K562 (cell line): Measurements from ENCODE around the gene UNC5C. TPM values are rescaled to one million over a fixed set of nuclear protein-coding genes. Genes with fewer than 3 reads are reported as not detected.

Experiments
- ATAC-seq: fragments of 200-7000 bp; cut with Tn5 transposase; 3 replicates; pipeline ENCODE4 v1.9.1; 2020; ENCODE audit warnings: moderate library complexity
- BruUV-seq: library from RNA; stranded (reverse); fragments of 400-500 nt; replicated peaks from 2 replicates; lab custom pipeline; 2021; lab: Mats Ljungman, UMichigan
- CTCF ChIA-PET: fragments of 300-600 bp; formaldehyde crosslinking; extraction: SDS; loops from one replicate; lab custom pipeline; 2021; ENCODE audit warnings: low intra/inter-chr PET ratio; lab: Yijun Ruan, JAX
- POLR2A ChIA-PET: fragments of 300-600, 350-650 bp; sonication (Branson Sonifier 250); formaldehyde crosslinking; extraction: SDS; loops from one replicate; lab custom pipeline; 2021; ENCODE audit warnings: antibody characterized with exemption, inconsistent platforms; lab: Yijun Ruan, JAX
- DNase-seq, 4 experiments: peaks; one replicate each; pipeline versions ENCODE4 v3.0.0 to v3.0.0-alpha.2; 2011 to 2018; ENCODE audit warnings: low spot score in 3 of 4, mixed read lengths in 3 of 4; ENCODE audit errors: extremely low read depth in 1 of 4
- FAIRE-seq: peaks from 2 replicates; lab custom pipeline; 2011; peaks lifted over from hg19 to GRCh38; lab: Jason Lieb, UNC
- H2AFZ ChIP-seq: 2 replicates; pipeline ENCODE4 v1.6.0; 2011; ENCODE audit warnings: low read depth, low read length, control low read depth, inconsistent platforms
- H3K27ac ChIP-seq: fragments of 200-600 bp; 3 replicates; pipeline ENCODE4 v1.8.0; 2011; ENCODE audit warnings: low read depth, mild to moderate bottlenecking, control low read depth, inconsistent platforms, low read length, moderate library complexity, mixed read lengths; ENCODE audit errors: extremely low read depth
- H3K27me3 ChIP-seq, 2 experiments: fragments of 300-600 bp in 1 of 2; 2 replicates in 1 of 2; 3 replicates in 1 of 2; pipeline versions ENCODE4 v1.6.0 to v1.8.0; 2011; ENCODE audit warnings: inconsistent platforms in 2 of 2, low read length in 2 of 2, mild to moderate bottlenecking in 1 of 2, mixed read lengths in 1 of 2, moderate library complexity in 1 of 2; ENCODE audit not compliant: control insufficient read depth in 2 of 2, insufficient read depth in 2 of 2
- H3K36me3 ChIP-seq: fragments of 300-600 bp; 3 replicates; pipeline ENCODE4 v1.8.0; 2011; ENCODE audit warnings: mild to moderate bottlenecking, low read length, inconsistent platforms; ENCODE audit not compliant: control insufficient read depth, insufficient read depth
- H3K4me1 ChIP-seq, 2 experiments: fragments of 200-600 bp in 1 of 2; replicated peaks in 1 of 2; 2 replicates in 1 of 2; 3 replicates in 1 of 2; pipeline versions ENCODE4 v1.5.1 to v1.8.0; 2011; ENCODE audit warnings: inconsistent platforms in 2 of 2, low read length in 2 of 2, mild to moderate bottlenecking in 1 of 2, mixed read lengths in 1 of 2, moderate library complexity in 1 of 2; ENCODE audit not compliant: control insufficient read depth in 2 of 2, insufficient read depth in 2 of 2
- H3K4me2 ChIP-seq: 2 replicates; pipeline ENCODE4 v1.6.1; 2011; ENCODE audit warnings: low read length, control low read depth, inconsistent platforms, mixed read lengths; ENCODE audit not compliant: insufficient read depth
- H3K4me3 ChIP-seq: fragments of 200-600 bp; sonication (generic), shearing (Covaris generic); 2 replicates; pipeline ENCODE4 v1.5.1; 2016; ENCODE audit warnings: control low read depth, inconsistent platforms
- H3K79me2 ChIP-seq: fragments of 200-600 bp; 3 replicates; pipeline ENCODE4 v1.8.0; 2011; ENCODE audit warnings: low read length, inconsistent platforms; ENCODE audit not compliant: control insufficient read depth, insufficient read depth
- H3K9ac ChIP-seq, 2 experiments: 2 replicates each; pipeline versions ENCODE4 v1.6.0 to v1.6.1; 2011; ENCODE audit warnings: low read depth in 2 of 2, low read length in 2 of 2, control low read depth in 1 of 2, inconsistent platforms in 1 of 2, mild to moderate bottlenecking in 1 of 2, mixed read lengths in 1 of 2; ENCODE audit not compliant: insufficient read depth in 1 of 2
- H3K9me1 ChIP-seq: one replicate; pipeline ENCODE4 v1.6.0; 2011; ENCODE audit warnings: inconsistent platforms, mild to moderate bottlenecking, low read length, moderate library complexity; ENCODE audit not compliant: control insufficient read depth, insufficient read depth
- H3K9me3 ChIP-seq: replicated peaks from 2 replicates; pipeline ENCODE4 v1.5.1; 2011; ENCODE audit warnings: low read depth, low read length, inconsistent platforms; ENCODE audit not compliant: control insufficient read depth, insufficient read depth
- H4K20me1 ChIP-seq: replicated peaks from 2 replicates; pipeline ENCODE4 v1.6.1; 2011; ENCODE audit warnings: low read length, inconsistent platforms, mixed read lengths; ENCODE audit not compliant: control insufficient read depth, insufficient read depth
- ARID3B ChIP-seq: fragments of 250-450 bp; sonication (Bioruptor Pico); IDR thresholded peaks from 2 replicates; pipeline ENCODE4 v1.4.0; 2020; ENCODE audit warnings: borderline replicate concordance
- PHB2 ChIP-seq: fragments of 450-650 bp; IDR thresholded peaks from 2 replicates; pipeline ENCODE4 v1.6.1; 2017; ENCODE audit warnings: low read depth
- RAD51 ChIP-seq: fragments of 450-650 bp; IDR thresholded peaks from 2 replicates; pipeline ENCODE4 v1.7.1; 2016; ENCODE audit warnings: low read depth, mild to moderate bottlenecking, borderline replicate concordance
- RFX1 ChIP-seq: fragments of 450-650 bp; IDR thresholded peaks from 2 replicates; pipeline ENCODE4 v1.6.1; 2016; ENCODE audit warnings: mild to moderate bottlenecking, moderate library complexity
- SIN3A ChIP-seq, 2 experiments: fragments of 150-350 bp in 1 of 2; IDR thresholded peaks; 2 replicates each; pipeline ENCODE4 v1.6.1; 2011 to 2016; ENCODE audit warnings: borderline replicate concordance in 2 of 2, low read depth in 2 of 2, low read length in 2 of 2, mild to moderate bottlenecking in 2 of 2, moderate library complexity in 2 of 2; ENCODE audit not compliant: control insufficient read depth in 1 of 2
- SIN3B ChIP-seq: fragments of 450-650 bp; IDR thresholded peaks from 2 replicates; pipeline ENCODE4 v1.6.1; 2017; ENCODE audit warnings: low read depth, mild to moderate bottlenecking, moderate library complexity
- SNRNP70 ChIP-seq: fragments of 200-400 bp; formaldehyde crosslinking; optimal IDR thresholded peaks from 2 replicates; pipeline ENCODE3; 2017; ENCODE audit warnings: low read depth, low read length
- TGIF2 ChIP-seq: sonication (generic); formaldehyde crosslinking; IDR thresholded peaks from 2 replicates; pipeline ENCODE4 v1.8.1; 2022; ENCODE audit warnings: mild to moderate bottlenecking, missing genetic modification reagents, moderate library complexity
- XRCC4 ChIP-seq: IDR thresholded peaks from one replicate; pipeline ENCODE4 v1.6.1; 2011; ENCODE audit not compliant: insufficient read depth, insufficient read length; ENCODE audit errors: extremely low read depth
- ZNF23 ChIP-seq: fragments of 250-450 bp; sonication (Bioruptor Pico); IDR thresholded peaks from 2 replicates; pipeline ENCODE4 v1.4.0; 2020; ENCODE audit warnings: mild to moderate bottlenecking
- ZNF830 ChIP-seq: fragments of 250-450 bp; sonication (Bioruptor Pico); IDR thresholded peaks from 2 replicates; pipeline ENCODE4 v1.5.0; 2021; ENCODE audit warnings: mild to moderate bottlenecking
- WGBS: fragments of 100-300 bp; shearing (Covaris generic); methylation state at CpG from one replicate; pipeline ENCODE4 v1.1.6; 2016; ENCODE audit warnings: low coverage, mixed read lengths; ENCODE audit not compliant: insufficient coverage; ENCODE audit errors: missing lambda C conversion rate; 5-methylcytosine and 5-hydroxymethylcytosine counted together
- in situ Hi-C: fragments of 300-500 bp; cut with MboI; formaldehyde crosslinking; loops from 4 replicates; pipeline ENCODE4 v1.15.0; 2018; ENCODE audit warnings: inconsistent platforms, mixed read lengths
- intact Hi-C: fragments of 100-400 bp; cut with micrococcal nuclease; formaldehyde crosslinking; loops from 2 replicates; pipeline ENCODE4 v1.14.2; 2022
- polyA plus RNA-seq, 8 experiments: library from polyadenylated mRNA; depleted of rRNA in 4 of 8; stranded (reverse) in 5 of 8; unstranded in 3 of 8; fragments of >200 nt; fragmentation: Nextera tagmentation in 2 of 8; fragmentation: Illumina TruSeq in 1 of 8; extraction: Ambion mirVana in 2 of 8; extraction: Trizol in 1 of 8; gene quantifications; 2 replicates each; pipeline versions ENCODE4 v1.2.1 to v1.2.3, GENCODE V29; 2011 to 2014; ENCODE audit warnings: inconsistent platforms in 1 of 8, missing spikeins in 1 of 8
- total RNA-seq, 7 experiments: library from RNA; depleted of rRNA in 6 of 7; stranded (reverse); fragments of >200 nt in 6 of 7; fragmentation: Illumina TruSeq in 2 of 7; extraction: Trizol in 2 of 7; gene quantifications; 2 replicates each; pipeline versions ENCODE4 v1.2.1 to v1.2.3, GENCODE V29; 2011 to 2021; ENCODE audit warnings: low replicate concordance in 1 of 7
- TF ChIP-seq, protein P1 (sequence below): fragments of 450-650 bp; formaldehyde crosslinking; IDR thresholded peaks from 2 replicates; pipeline ENCODE4 v1.4.0; 2022; ENCODE audit warnings: missing genetic modification characterization
- TF ChIP-seq, protein P2 (sequence below): fragments of 250-450 bp; sonication (Bioruptor Pico); IDR thresholded peaks from 2 replicates; pipeline ENCODE4 v1.4.0; 2020; ENCODE audit warnings: mild to moderate bottlenecking, moderate library complexity
- TF ChIP-seq, protein P3 (sequence below): fragments of 450-650 bp; formaldehyde crosslinking; IDR thresholded peaks from 2 replicates; pipeline ENCODE4 v1.4.0; 2020; ENCODE audit warnings: mild to moderate bottlenecking, moderate library complexity

The UNC5C gene
- total and polyA plus RNA-seq, 9 of the 15 experiments (the other 6 are each of a cell fraction or from before 2014, with no cell fraction given) = under 0.01 to 0.10 (median 0.03) TPM; not detected in 1

- in situ Hi-C loops = no loop called here
- H3K9ac ChIP-seq = no peak overlapping the region
- BruUV-seq = no TSS peak
- FAIRE-seq = peak; percentile 11
- no peak overlapping the region for H2AFZ ChIP-seq
- DNase-seq = no peak
- WGBS = 53% methylated on average over 4 of the region's 4 CpGs
- ChIA-PET CTCF (no interaction called here), POLR2A (no interaction called here)
- ATAC-seq = no peak
- H3K4me1 ChIP-seq = peaks cover 5 to 18% of the 10 kb centered on the region in 2 experiments; a peak in 4 of 5 replicates
- H3K27me3 ChIP-seq = no peaks in the 10 kb centered on the region
- no peaks in the 10 kb centered on the region for H3K9me3 ChIP-seq
- intact Hi-C loops = no loop called here
- H3K79me2 ChIP-seq = no peaks in the 10 kb centered on the region
- H3K36me3 ChIP-seq = no peaks in the 10 kb centered on the region
- H3K4me2 ChIP-seq = no peak overlapping the region
- no peak overlapping the region for H3K4me3 ChIP-seq
- H4K20me1 ChIP-seq = no peaks in the 10 kb centered on the region
- H3K9me1 ChIP-seq = no peaks in the 10 kb centered on the region
- TF ChIP-seq RFX1 (no peak), ARID3B (no peak), ZNF830 (CRISPR knock-in tag) (no peak), RAD51 (no peak), PHB2 (no peak), ZNF23 (CRISPR knock-in tag) (no peak), SIN3A (IDR thresholded peaks at IDR 0.05; ENCODE audit: borderline replicate concordance in 2 of 2, control insufficient read depth in 1 of 2, low read depth in 2 of 2, low read length in 2 of 2) (no peak), TGIF2 (CRISPR knock-in tag) (no peak), XRCC4 (no peak), SIN3B (no peak), SNRNP70 (no peak)
- TF ChIP-seq, protein P1, sequence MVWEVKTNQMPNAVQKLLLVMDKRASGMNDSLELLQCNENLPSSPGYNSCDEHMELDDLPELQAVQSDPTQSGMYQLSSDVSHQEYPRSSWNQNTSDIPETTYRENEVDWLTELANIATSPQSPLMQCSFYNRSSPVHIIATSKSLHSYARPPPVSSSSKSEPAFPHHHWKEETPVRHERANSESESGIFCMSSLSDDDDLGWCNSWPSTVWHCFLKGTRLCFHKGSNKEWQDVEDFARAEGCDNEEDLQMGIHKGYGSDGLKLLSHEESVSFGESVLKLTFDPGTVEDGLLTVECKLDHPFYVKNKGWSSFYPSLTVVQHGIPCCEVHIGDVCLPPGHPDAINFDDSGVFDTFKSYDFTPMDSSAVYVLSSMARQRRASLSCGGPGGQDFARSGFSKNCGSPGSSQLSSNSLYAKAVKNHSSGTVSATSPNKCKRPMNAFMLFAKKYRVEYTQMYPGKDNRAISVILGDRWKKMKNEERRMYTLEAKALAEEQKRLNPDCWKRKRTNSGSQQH = no peak
- TF ChIP-seq, protein P2, sequence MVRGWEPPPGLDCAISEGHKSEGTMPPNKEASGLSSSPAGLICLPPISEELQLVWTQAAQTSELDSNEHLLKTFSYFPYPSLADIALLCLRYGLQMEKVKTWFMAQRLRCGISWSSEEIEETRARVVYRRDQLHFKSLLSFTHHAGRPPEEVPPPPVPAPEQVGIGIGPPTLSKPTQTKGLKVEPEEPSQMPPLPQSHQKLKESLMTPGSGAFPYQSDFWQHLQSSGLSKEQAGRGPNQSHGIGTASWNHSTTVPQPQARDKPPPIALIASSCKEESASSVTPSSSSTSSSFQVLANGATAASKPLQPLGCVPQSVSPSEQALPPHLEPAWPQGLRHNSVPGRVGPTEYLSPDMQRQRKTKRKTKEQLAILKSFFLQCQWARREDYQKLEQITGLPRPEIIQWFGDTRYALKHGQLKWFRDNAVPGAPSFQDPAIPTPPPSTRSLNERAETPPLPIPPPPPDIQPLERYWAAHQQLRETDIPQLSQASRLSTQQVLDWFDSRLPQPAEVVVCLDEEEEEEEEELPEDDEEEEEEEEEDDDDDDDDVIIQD (CRISPR knock-in tag) = no peak
- TF ChIP-seq, protein P3, sequence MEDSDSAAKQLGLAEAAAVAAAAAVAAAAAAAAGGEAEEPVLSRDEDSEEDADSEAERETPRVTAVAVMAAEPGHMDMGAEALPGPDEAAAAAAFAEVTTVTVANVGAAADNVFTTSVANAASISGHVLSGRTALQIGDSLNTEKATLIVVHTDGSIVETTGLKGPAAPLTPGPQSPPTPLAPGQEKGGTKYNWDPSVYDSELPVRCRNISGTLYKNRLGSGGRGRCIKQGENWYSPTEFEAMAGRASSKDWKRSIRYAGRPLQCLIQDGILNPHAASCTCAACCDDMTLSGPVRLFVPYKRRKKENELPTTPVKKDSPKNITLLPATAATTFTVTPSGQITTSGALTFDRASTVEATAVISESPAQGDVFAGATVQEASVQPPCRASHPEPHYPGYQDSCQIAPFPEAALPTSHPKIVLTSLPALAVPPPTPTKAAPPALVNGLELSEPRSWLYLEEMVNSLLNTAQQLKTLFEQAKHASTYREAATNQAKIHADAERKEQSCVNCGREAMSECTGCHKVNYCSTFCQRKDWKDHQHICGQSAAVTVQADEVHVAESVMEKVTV (CRISPR knock-in tag) = no peak
- TF ChIP-seq, all 486 proteins: peak for 0
- no peak overlapping the region for H3K27ac ChIP-seq
These were observed 254.5 kb downstream of the UNC5C start for GRCh38 chr4:95294321-95294720.
